ENCODE results near the gene TRUB2. TPM values are rescaled to one million over a fixed set of nuclear protein-coding genes. Genes with fewer than 3 reads are reported as not detected.

TRUB2 gene
- total and polyA plus RNA-seq, 2 of the 13 experiments (the other 11 are each of a cell fraction or from before 2014, with no cell fraction given): 22.3 to 41.2 TPM

GRCh38 chr9:128276574-128277270 is 45.5 kb downstream of the TRUB2 start (continued):
- TF ChIP-seq ZNF687 (CRISPR knock-in tag; IDR thresholded peaks at IDR 0.05) (peak; percentile 13; the same call in 1 of the 2 replicates), BCL6 (CRISPR knock-in tag; IDR thresholded peaks at IDR 0.05) (no peak), ZFP90 (CRISPR knock-in tag; IDR thresholded peaks at IDR 0.05; ENCODE audit: borderline replicate concordance) (no peak), ZNF576 (CRISPR knock-in tag; IDR thresholded peaks at IDR 0.05) (no peak), ZNF20 (CRISPR knock-in tag; IDR thresholded peaks at IDR 0.05) (no peak), SIN3B (IDR thresholded peaks at IDR 0.05; ENCODE audit: low read length) (no peak), ZNF703 (CRISPR knock-in tag; IDR thresholded peaks at IDR 0.05; ENCODE audit: borderline replicate concordance) (no peak), MZF1 (CRISPR knock-in tag; IDR thresholded peaks at IDR 0.05; ENCODE audit: borderline replicate concordance) (no peak), ZNF589 (CRISPR knock-in tag; conservative IDR thresholded peaks at IDR 0.05) (no peak), NFIC (IDR thresholded peaks at IDR 0.05; ENCODE audit: low read length) (no peak)
- TF ChIP-seq, protein P1, sequence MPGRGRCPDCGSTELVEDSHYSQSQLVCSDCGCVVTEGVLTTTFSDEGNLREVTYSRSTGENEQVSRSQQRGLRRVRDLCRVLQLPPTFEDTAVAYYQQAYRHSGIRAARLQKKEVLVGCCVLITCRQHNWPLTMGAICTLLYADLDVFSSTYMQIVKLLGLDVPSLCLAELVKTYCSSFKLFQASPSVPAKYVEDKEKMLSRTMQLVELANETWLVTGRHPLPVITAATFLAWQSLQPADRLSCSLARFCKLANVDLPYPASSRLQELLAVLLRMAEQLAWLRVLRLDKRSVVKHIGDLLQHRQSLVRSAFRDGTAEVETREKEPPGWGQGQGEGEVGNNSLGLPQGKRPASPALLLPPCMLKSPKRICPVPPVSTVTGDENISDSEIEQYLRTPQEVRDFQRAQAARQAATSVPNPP (CRISPR knock-in tag; IDR thresholded peaks at IDR 0.05): no peak
- TF ChIP-seq, protein P2, sequence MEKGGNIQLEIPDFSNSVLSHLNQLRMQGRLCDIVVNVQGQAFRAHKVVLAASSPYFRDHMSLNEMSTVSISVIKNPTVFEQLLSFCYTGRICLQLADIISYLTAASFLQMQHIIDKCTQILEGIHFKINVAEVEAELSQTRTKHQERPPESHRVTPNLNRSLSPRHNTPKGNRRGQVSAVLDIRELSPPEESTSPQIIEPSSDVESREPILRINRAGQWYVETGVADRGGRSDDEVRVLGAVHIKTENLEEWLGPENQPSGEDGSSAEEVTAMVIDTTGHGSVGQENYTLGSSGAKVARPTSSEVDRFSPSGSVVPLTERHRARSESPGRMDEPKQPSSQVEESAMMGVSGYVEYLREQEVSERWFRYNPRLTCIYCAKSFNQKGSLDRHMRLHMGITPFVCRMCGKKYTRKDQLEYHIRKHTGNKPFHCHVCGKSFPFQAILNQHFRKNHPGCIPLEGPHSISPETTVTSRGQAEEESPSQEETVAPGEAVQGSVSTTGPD (CRISPR knock-in tag; IDR thresholded peaks at IDR 0.05): no peak
- TF ChIP-seq, protein P3, sequence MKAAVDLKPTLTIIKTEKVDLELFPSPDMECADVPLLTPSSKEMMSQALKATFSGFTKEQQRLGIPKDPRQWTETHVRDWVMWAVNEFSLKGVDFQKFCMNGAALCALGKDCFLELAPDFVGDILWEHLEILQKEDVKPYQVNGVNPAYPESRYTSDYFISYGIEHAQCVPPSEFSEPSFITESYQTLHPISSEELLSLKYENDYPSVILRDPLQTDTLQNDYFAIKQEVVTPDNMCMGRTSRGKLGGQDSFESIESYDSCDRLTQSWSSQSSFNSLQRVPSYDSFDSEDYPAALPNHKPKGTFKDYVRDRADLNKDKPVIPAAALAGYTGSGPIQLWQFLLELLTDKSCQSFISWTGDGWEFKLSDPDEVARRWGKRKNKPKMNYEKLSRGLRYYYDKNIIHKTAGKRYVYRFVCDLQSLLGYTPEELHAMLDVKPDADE (CRISPR knock-in tag; IDR thresholded peaks at IDR 0.05): no peak
- TF ChIP-seq, protein P4, sequence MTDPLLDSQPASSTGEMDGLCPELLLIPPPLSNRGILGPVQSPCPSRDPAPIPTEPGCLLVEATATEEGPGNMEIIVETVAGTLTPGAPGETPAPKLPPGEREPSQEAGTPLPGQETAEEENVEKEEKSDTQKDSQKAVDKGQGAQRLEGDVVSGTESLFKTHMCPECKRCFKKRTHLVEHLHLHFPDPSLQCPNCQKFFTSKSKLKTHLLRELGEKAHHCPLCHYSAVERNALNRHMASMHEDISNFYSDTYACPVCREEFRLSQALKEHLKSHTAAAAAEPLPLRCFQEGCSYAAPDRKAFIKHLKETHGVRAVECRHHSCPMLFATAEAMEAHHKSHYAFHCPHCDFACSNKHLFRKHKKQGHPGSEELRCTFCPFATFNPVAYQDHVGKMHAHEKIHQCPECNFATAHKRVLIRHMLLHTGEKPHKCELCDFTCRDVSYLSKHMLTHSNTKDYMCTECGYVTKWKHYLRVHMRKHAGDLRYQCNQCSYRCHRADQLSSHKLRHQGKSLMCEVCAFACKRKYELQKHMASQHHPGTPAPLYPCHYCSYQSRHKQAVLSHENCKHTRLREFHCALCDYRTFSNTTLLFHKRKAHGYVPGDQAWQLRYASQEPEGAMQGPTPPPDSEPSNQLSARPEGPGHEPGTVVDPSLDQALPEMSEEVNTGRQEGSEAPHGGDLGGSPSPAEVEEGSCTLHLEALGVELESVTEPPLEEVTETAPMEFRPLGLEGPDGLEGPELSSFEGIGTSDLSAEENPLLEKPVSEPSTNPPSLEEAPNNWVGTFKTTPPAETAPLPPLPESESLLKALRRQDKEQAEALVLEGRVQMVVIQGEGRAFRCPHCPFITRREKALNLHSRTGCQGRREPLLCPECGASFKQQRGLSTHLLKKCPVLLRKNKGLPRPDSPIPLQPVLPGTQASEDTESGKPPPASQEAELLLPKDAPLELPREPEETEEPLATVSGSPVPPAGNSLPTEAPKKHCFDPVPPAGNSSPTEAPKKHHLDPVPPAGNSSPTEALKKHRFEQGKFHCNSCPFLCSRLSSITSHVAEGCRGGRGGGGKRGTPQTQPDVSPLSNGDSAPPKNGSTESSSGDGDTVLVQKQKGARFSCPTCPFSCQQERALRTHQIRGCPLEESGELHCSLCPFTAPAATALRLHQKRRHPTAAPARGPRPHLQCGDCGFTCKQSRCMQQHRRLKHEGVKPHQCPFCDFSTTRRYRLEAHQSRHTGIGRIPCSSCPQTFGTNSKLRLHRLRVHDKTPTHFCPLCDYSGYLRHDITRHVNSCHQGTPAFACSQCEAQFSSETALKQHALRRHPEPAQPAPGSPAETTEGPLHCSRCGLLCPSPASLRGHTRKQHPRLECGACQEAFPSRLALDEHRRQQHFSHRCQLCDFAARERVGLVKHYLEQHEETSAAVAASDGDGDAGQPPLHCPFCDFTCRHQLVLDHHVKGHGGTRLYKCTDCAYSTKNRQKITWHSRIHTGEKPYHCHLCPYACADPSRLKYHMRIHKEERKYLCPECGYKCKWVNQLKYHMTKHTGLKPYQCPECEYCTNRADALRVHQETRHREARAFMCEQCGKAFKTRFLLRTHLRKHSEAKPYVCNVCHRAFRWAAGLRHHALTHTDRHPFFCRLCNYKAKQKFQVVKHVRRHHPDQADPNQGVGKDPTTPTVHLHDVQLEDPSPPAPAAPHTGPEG (CRISPR knock-in tag; IDR thresholded peaks at IDR 0.05): no peak
